ENCODE measurements around the gene TMEM109.
A peak's percentile ranks its signal among the peaks of the same experiment; 100 is the strongest.

TMEM109 gene

GRCh38 chr11:60924110-60924905 is 10.3 kb downstream of the TMEM109 start, which contains the start of gene TMEM132A:
TSS of gene TMEM132A (plus strand) at chr11:60924460. CDS start at chr11:60924634, 174 bp downstream.
- Mint-ChIP-seq H3K4me3 (peak within 1 kb of the TSS; percentile 53), H3K36me3 (ENCODE audit: low read depth) (peaks cover 45% of the 10 kb centered on the region), H3K4me1 (ENCODE audit: low read depth) (peaks cover 27% of the 10 kb centered on the region), H3K27ac (no peak within 1 kb of the TSS), H3K27me3 (peaks cover 21% of the 10 kb centered on the region), H3K9me3 (no peaks in the 10 kb centered on the region)
- DNase-seq = peak; percentile 55

- H3K27ac Mint-ChIP-seq = no peak overlapping the region
- H3K4me3 Mint-ChIP-seq = peak overlapping the region; percentile 53
- peaks cover 21% of the 10 kb centered on the region for H3K27me3 Mint-ChIP-seq
- H3K9me3 Mint-ChIP-seq = no peaks in the 10 kb centered on the region
- peaks cover 36% of the 10 kb centered on the region for H3K36me3 Mint-ChIP-seq (ENCODE audit: low read depth)
- peaks cover 22% of the 10 kb centered on the region for H3K4me1 Mint-ChIP-seq (ENCODE audit: low read depth)
- no peak for DNase-seq
Observed at GRCh38 chr11:60924906-60925853, 11.2 kb downstream of the TMEM109 start.

GRCh38 chr11:60925868-60926267 is 11.9 kb downstream of the TMEM109 start:
- DNase-seq = no peak
- Mint-ChIP-seq H3K9me3 (no peaks in the 10 kb centered on the region), H3K36me3 (ENCODE audit: low read depth) (peaks cover 29% of the 10 kb centered on the region), H3K4me1 (ENCODE audit: low read depth) (peaks cover 22% of the 10 kb centered on the region), H3K27ac (no peak overlapping the region), H3K4me3 (no peak overlapping the region), H3K27me3 (peaks cover 21% of the 10 kb centered on the region)

- Mint-ChIP-seq H3K27ac (no peak overlapping the region), H3K9me3 (no peaks in the 10 kb centered on the region), H3K27me3 (peaks cover 21% of the 10 kb centered on the region), H3K4me3 (no peak overlapping the region), H3K36me3 (ENCODE audit: low read depth) (peaks cover 23% of the 10 kb centered on the region), H3K4me1 (ENCODE audit: low read depth) (peaks cover 22% of the 10 kb centered on the region)
- DNase-seq = no peak
Observed at GRCh38 chr11:60926500-60926899, 12.5 kb downstream of the TMEM109 start.

GRCh38 chr11:60927061-60927592 is 13.2 kb downstream of the TMEM109 start:
- peaks cover 22% of the 10 kb centered on the region for H3K4me1 Mint-ChIP-seq (ENCODE audit: low read depth)
- H3K36me3 Mint-ChIP-seq (ENCODE audit: low read depth) = peaks cover 17% of the 10 kb centered on the region
- no peaks in the 10 kb centered on the region for H3K9me3 Mint-ChIP-seq
- no peak for DNase-seq
- no peak overlapping the region for H3K27ac Mint-ChIP-seq
- H3K4me3 Mint-ChIP-seq = no peak overlapping the region
- peaks cover 21% of the 10 kb centered on the region for H3K27me3 Mint-ChIP-seq

- no peak for DNase-seq
- H3K27me3 Mint-ChIP-seq = peaks cover 21% of the 10 kb centered on the region
- peaks cover 22% of the 10 kb centered on the region for H3K4me1 Mint-ChIP-seq (ENCODE audit: low read depth)
- H3K36me3 Mint-ChIP-seq (ENCODE audit: low read depth) = peaks cover 12% of the 10 kb centered on the region
- H3K4me3 Mint-ChIP-seq = no peak overlapping the region
- H3K27ac Mint-ChIP-seq = no peak overlapping the region
- H3K9me3 Mint-ChIP-seq = no peaks in the 10 kb centered on the region
Observed at GRCh38 chr11:60927600-60927999, 13.6 kb downstream of the TMEM109 start.

GRCh38 chr11:60928563-60929001 is 14.6 kb downstream of the TMEM109 start:
- no peak for DNase-seq
- H3K4me1 Mint-ChIP-seq (ENCODE audit: low read depth) = peaks cover 18% of the 10 kb centered on the region
- no peak overlapping the region for H3K27ac Mint-ChIP-seq
- H3K36me3 Mint-ChIP-seq (ENCODE audit: low read depth) = peaks cover 2% of the 10 kb centered on the region
- H3K9me3 Mint-ChIP-seq = no peaks in the 10 kb centered on the region
- H3K4me3 Mint-ChIP-seq = no peak overlapping the region
- H3K27me3 Mint-ChIP-seq = peaks cover 18% of the 10 kb centered on the region

- Mint-ChIP-seq H3K4me1 (ENCODE audit: low read depth) (peaks cover 13% of the 10 kb centered on the region), H3K4me3 (no peak overlapping the region)
Observed at GRCh38 chr11:60929764-60930163, 15.8 kb downstream of the TMEM109 start.

GRCh38 chr11:60930394-60930793 is 16.4 kb downstream of the TMEM109 start:
- no peak overlapping the region for H3K27ac Mint-ChIP-seq
- H3K36me3 Mint-ChIP-seq (ENCODE audit: low read depth) = no peaks in the 10 kb centered on the region
- peaks cover 6% of the 10 kb centered on the region for H3K4me1 Mint-ChIP-seq (ENCODE audit: low read depth)
- peaks cover 12% of the 10 kb centered on the region for H3K27me3 Mint-ChIP-seq
- H3K4me3 Mint-ChIP-seq = no peak overlapping the region
- no peaks in the 10 kb centered on the region for H3K9me3 Mint-ChIP-seq
- DNase-seq = no peak

More at GRCh38 chr11:60929764-60930163, 15.8 kb downstream of the TMEM109 start:
- Mint-ChIP-seq H3K36me3 (ENCODE audit: low read depth) (no peaks in the 10 kb centered on the region), H3K9me3 (no peaks in the 10 kb centered on the region), H3K27me3 (peaks cover 18% of the 10 kb centered on the region), H3K27ac (no peak overlapping the region)
- no peak for DNase-seq

GRCh38 chr11:60931917-60932316 is 18.0 kb downstream of the TMEM109 start:
- DNase-seq = no peak
- H3K9me3 Mint-ChIP-seq = no peaks in the 10 kb centered on the region
- peaks cover 5% of the 10 kb centered on the region for H3K27me3 Mint-ChIP-seq
- no peaks in the 10 kb centered on the region for H3K4me1 Mint-ChIP-seq (ENCODE audit: low read depth)
- H3K36me3 Mint-ChIP-seq (ENCODE audit: low read depth) = no peaks in the 10 kb centered on the region
- no peak overlapping the region for H3K27ac Mint-ChIP-seq
- no peak overlapping the region for H3K4me3 Mint-ChIP-seq

GRCh38 chr11:60932605-60933356 is 18.8 kb downstream of the TMEM109 start:
- no peak for DNase-seq
- Mint-ChIP-seq H3K36me3 (ENCODE audit: low read depth) (no peaks in the 10 kb centered on the region), H3K4me1 (ENCODE audit: low read depth) (no peaks in the 10 kb centered on the region), H3K27me3 (peaks cover 5% of the 10 kb centered on the region), H3K27ac (no peak overlapping the region), H3K4me3 (no peak overlapping the region), H3K9me3 (no peaks in the 10 kb centered on the region)

- no peak overlapping the region for H3K27ac Mint-ChIP-seq
- H3K36me3 Mint-ChIP-seq (ENCODE audit: low read depth) = no peaks in the 10 kb centered on the region
- H3K9me3 Mint-ChIP-seq = no peaks in the 10 kb centered on the region
- no peaks in the 10 kb centered on the region for H3K4me1 Mint-ChIP-seq (ENCODE audit: low read depth)
- DNase-seq = no peak
- H3K27me3 Mint-ChIP-seq = peaks cover 5% of the 10 kb centered on the region
- H3K4me3 Mint-ChIP-seq = no peak overlapping the region
Observed at GRCh38 chr11:60933416-60934123, 19.6 kb downstream of the TMEM109 start.

GRCh38 chr11:60934124-60934789 is 20.3 kb downstream of the TMEM109 start:
- Mint-ChIP-seq H3K4me3 (no peak overlapping the region), H3K9me3 (no peaks in the 10 kb centered on the region), H3K4me1 (ENCODE audit: low read depth) (no peaks in the 10 kb centered on the region), H3K36me3 (ENCODE audit: low read depth) (no peaks in the 10 kb centered on the region), H3K27me3 (peaks cover 5% of the 10 kb centered on the region), H3K27ac (no peak overlapping the region)
- DNase-seq = no peak

Data from activated T-cell treated with anti-CD3 and anti-CD28 coated beads, Interleukin-2, amount 50 U/mL, for 24 hours (primary cell).